Ascending aorta (tissue), 2 donors: ENCODE data around the gene PXK. TPM values are rescaled to one million over a fixed set of nuclear protein-coding genes. Genes with fewer than 3 reads are reported as not detected.

Experiments used
- DNase-seq, 2 donors: peaks; one replicate each; pipeline ENCODE4 v3.0.0-alpha.2; 2019; ENCODE audit warnings: low spot score in 2 of 2
- H3K27ac ChIP-seq, 2 donors: fragments of 200-600 bp; sonication (generic); one replicate each; pipeline ENCODE4 v1.5.1; 2016 to 2017; ENCODE audit warnings: mild to moderate bottlenecking in 1 of 2
- H3K27me3 ChIP-seq: fragments of 200-600 bp; sonication (generic); one replicate; pipeline ENCODE4 v1.5.1; 2017
- H3K36me3 ChIP-seq, 2 donors: fragments of 200-600 bp; sonication (generic); one replicate each; pipeline ENCODE4 v1.5.1; 2016
- H3K4me1 ChIP-seq, 2 donors: fragments of 200-600 bp; sonication (generic); one replicate each; pipeline ENCODE4 v1.5.1; 2016 to 2017; ENCODE audit warnings: mild to moderate bottlenecking in 1 of 2
- H3K4me3 ChIP-seq, 2 donors: fragments of 200-600 bp; sonication (generic); one replicate each; pipeline ENCODE4 v1.5.1; 2016 to 2017; ENCODE audit warnings: mild to moderate bottlenecking in 1 of 2
- H3K9me3 ChIP-seq, 2 donors: fragments of 200-600 bp; sonication (generic); one replicate each; pipeline ENCODE4 v1.5.1; 2016
- CTCF ChIP-seq, 3 experiments: fragments of 200-600 bp in 2 of 3; fragments of 450-650 bp in 1 of 3; sonication (generic) in 2 of 3; IDR thresholded peaks; one replicate each; pipeline ENCODE4 v1.5.1; 2016 to 2019; ENCODE audit warnings: antibody characterized with exemption in 3 of 3, mild to moderate bottlenecking in 1 of 3, moderate library complexity in 1 of 3
- intact Hi-C: fragments of 100-400 bp; cut with DNase I; formaldehyde crosslinking; loops from one replicate; pipeline ENCODE4 v1.15.1; 2023
- total RNA-seq: library from RNA; depleted of rRNA; stranded (reverse); fragments of >200 nt; gene quantifications from one replicate; pipeline ENCODE4 v1.1.0, GENCODE V29; 2016

Gene PXK
- total RNA-seq, 1 donor from 2014 or later: 14.8 TPM

- Histone ChIP-seq H3K36me3 (peaks cover 62 to 64% of the 10 kb centered on the region in 2 donors), H3K9me3 (no peaks in the 10 kb centered on the region), H3K4me1 (peaks cover 0 to 7% of the 10 kb centered on the region in 2 donors), H3K27ac (no peak overlapping the region), H3K4me3 (no peak overlapping the region), H3K27me3 (no peaks in the 10 kb centered on the region)
- intact Hi-C loops: no loop called here
- DNase-seq: no peak
- TF ChIP-seq CTCF (IDR thresholded peaks at IDR 0.05): no peak
Measured at GRCh38 chr3:58424613-58425012, 91.9 kb downstream of the PXK start.

GRCh38 chr3:58425782-58426181 is 93.1 kb downstream of the PXK start:
- H3K36me3 ChIP-seq: peaks cover 73 to 75% of the 10 kb centered on the region in 2 donors
- no peak for TF ChIP-seq CTCF (IDR thresholded peaks at IDR 0.05)
- DNase-seq: no peak
- no peaks in the 10 kb centered on the region for H3K4me1 ChIP-seq
- intact Hi-C loops: no loop called here
- no peak overlapping the region for H3K4me3 ChIP-seq
- no peaks in the 10 kb centered on the region for H3K9me3 ChIP-seq
- no peak overlapping the region for H3K27ac ChIP-seq
- H3K27me3 ChIP-seq: no peaks in the 10 kb centered on the region

- Histone ChIP-seq H3K4me3 (no peak overlapping the region), H3K27ac (no peak overlapping the region), H3K36me3 (peaks cover 74 to 83% of the 10 kb centered on the region in 2 donors), H3K27me3 (no peaks in the 10 kb centered on the region), H3K9me3 (no peaks in the 10 kb centered on the region), H3K4me1 (peaks cover 0 to 12% of the 10 kb centered on the region in 2 donors)
- intact Hi-C loops: no loop called here
- no peak for TF ChIP-seq CTCF (IDR thresholded peaks at IDR 0.05)
- DNase-seq: no peak
Measured at GRCh38 chr3:58427661-58428361, 95.1 kb downstream of the PXK start.

GRCh38 chr3:58429657-58430056 is 97.0 kb downstream of the PXK start:
- intact Hi-C loops: no loop called here
- Histone ChIP-seq H3K4me3 (no peak overlapping the region), H3K27ac (no peak overlapping the region), H3K27me3 (no peaks in the 10 kb centered on the region), H3K9me3 (no peaks in the 10 kb centered on the region), H3K4me1 (peaks cover 0 to 12% of the 10 kb centered on the region in 2 donors), H3K36me3 (peaks cover 66 to 68% of the 10 kb centered on the region in 2 donors)
- TF ChIP-seq CTCF (IDR thresholded peaks at IDR 0.05): no peak
- DNase-seq: no peak

- intact Hi-C loops: loop anchor here (1.0 kb wide), 1 partner anchor 58 kb away; no protein-coding TSS in a partner anchor
- peaks cover 0 to 16% of the 10 kb centered on the region in 2 donors for H3K4me1 ChIP-seq
- peak overlapping the region; percentile 84 to 89 for H3K27ac ChIP-seq
- no peak for TF ChIP-seq CTCF (IDR thresholded peaks at IDR 0.05)
- no peaks in the 10 kb centered on the region for H3K9me3 ChIP-seq
- H3K4me3 ChIP-seq: peak overlapping the region; percentile 73 to 76
- no peak for DNase-seq
- no peaks in the 10 kb centered on the region for H3K27me3 ChIP-seq
- peaks cover 35 to 39% of the 10 kb centered on the region in 2 donors for H3K36me3 ChIP-seq
Measured at GRCh38 chr3:58432905-58433304, 100.2 kb downstream of the PXK start.
